HG02571 (cell line): ENCODE measurements around the gene KCTD16.

Experiments used
- ATAC-seq: cut with Tn5 transposase; IDR thresholded peaks from one replicate; pipeline ENCODE4 v1.9.1; 2021; ENCODE audit warnings: mild to moderate bottlenecking, moderate library complexity; ENCODE audit not compliant: unreplicated experiment

KCTD16 gene

DNA sequence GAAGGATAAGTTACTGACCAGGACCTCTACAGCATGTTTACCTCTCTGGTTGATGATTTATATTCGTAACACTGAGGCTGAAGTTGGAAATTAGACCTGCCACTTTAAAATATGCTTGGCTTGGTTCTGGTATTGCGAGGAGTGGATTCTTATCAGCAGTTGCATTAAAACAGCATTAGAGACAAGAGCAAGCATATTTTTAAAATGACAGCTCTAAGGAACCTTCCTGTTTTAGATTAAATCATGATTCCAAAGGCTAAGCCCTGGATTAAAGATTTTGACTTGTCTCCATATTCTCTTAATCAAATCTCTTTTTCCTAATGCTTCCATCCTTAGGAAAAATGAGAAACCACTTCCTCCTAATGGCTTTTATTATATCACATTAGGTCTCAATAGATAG lies 277.8 kb downstream of the KCTD16 start:
- no peak for ATAC-seq

DNA sequence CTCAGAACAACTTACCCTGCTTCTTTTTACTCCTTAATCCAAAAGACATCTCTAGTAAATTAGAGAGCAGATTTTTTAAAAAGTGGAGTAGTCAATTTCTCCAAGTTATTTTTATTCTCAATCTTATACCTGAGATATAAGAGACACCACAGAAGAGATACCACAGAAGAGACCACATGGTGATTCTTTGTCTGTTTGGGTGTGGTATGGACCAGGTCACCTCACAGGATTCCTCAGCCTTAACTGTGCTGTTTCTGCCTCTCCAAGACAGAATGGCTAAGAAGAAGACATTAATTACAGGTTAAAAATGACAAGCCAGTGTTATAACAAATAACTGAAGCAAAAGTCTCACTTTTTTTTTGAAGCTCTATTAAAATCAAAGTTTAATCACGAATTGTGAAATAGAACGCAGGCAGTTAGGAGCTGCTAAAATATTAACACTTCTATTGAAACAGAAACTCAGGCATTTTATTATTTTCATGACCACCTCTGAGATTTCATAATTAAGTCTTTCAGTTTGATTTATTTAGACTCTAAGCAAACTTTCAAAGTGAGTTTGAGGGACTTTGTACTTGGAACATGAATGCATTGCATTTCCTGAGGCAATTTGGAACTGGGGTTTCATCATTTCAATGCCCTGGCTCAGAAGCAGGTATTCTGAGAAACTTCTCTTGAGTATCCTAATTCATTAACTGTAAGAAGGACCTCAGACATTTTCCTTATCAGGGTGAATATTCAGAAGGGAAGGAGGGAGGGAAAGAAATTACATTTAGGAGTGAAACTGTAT lies 280.7 kb downstream of the KCTD16 start:
- no peak for ATAC-seq

DNA sequence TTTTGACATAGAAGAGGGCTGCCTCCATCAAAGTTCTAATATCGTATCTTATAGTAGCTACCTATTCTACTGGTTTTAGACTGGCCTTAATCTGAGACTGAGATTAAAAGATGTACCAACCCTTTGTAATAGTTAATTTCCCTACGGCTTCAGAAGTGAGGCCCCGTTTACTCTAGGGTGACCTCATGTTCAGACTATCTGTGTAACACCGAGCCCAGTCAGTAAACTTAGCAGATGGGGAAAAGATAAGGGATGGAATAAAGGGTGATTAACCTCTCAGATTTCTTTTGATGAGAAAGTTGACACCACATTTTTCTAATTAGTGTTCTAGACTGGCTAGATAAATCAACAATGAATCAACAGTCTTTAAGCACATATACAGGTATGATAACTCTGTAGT lies 283.1 kb downstream of the KCTD16 start:
- no peak for ATAC-seq

DNA sequence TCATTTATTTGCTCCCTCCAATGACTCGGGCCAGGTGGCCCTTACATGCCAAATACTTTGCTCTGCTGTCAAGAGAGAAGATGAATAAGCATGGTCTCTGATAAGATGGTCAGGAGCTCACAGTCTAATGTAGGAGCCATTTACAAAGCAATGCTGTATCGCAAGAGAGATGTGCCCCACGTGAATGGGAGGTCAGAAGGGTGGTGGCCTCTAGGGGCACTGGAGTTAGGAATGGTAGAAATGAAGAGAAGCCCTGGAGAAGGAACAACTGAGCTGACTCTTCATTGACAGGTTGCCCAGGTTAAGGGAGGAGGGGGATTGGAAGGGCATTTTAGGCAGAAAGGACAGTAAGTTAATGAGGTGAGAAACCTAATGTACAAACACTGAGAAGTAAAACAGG lies 286.5 kb downstream of the KCTD16 start:
- no peak for ATAC-seq

DNA sequence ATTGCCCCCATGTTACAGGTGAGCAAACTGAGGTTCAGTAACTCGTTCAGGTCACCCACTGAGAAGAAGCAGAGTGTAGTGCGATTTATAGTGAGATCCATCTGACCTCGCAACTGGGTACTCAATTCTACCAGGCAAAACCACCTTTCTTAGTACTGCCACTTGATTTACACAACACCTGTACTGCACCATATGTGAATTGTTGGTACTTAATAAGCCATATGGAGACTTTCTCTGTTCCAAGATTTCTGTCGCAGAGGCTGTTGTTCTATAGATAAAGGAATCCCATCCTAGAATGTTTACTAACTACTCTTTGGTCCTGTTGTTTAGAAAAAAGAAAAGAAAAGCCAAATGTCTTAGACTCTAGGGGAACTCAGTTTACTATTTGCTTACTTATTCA lies 287.5 kb downstream of the KCTD16 start:
- no peak for ATAC-seq

- ATAC-seq = no peak
These were observed 289.9 kb downstream of the KCTD16 start for GRCh38 chr5:144460600-144460999.

GRCh38 chr5:144462577-144462976 lies 291.9 kb downstream of the KCTD16 start:
- no peak for ATAC-seq

GRCh38 chr5:144463481-144464223 lies 293.0 kb downstream of the KCTD16 start:
- no peak for ATAC-seq

- no peak for ATAC-seq
These were observed 293.6 kb downstream of the KCTD16 start for GRCh38 chr5:144464306-144464705.

GRCh38 chr5:144465441-144465840 lies 294.8 kb downstream of the KCTD16 start:
- no peak for ATAC-seq

GRCh38 chr5:144467792-144468191 lies 297.1 kb downstream of the KCTD16 start:
- ATAC-seq = no peak

DNA sequence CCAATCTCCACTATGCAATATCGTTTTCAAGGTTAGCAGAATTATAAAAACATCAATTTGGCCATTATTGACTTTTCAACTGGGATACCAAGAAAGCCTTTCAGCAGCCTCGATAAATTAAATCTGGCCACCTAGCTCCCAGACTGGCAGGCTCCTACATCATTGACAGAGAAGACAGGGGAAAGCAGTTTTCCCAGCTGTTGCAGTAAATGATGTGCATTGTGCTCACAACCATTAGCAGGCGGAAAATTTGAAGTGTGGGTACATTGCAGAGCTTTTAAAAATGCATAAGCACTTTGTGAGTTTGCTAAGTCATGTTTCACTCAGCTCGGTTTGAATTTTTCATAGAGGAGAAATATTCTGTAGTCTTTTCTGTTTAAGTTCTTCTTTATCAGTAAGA lies 297.9 kb downstream of the KCTD16 start:
- ATAC-seq = no peak

DNA sequence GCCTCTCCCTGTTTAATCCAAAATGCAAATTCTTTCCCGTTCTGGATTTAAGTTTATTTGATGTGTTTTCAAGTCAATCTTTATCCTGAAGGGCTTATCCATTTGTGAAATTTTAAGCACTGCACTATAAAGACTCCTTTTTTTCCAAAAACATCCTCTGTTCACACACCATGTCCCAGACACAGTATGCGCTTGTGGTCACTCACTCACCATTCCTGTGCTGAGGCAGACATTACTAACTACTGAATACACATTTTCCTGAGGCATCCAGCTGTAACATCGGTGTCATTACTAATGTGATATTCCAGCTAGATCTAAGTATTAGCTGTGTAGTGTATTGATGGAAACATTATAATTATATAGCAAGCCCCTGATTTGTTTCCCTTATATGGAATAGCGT lies 298.4 kb downstream of the KCTD16 start:
- ATAC-seq = no peak

DNA sequence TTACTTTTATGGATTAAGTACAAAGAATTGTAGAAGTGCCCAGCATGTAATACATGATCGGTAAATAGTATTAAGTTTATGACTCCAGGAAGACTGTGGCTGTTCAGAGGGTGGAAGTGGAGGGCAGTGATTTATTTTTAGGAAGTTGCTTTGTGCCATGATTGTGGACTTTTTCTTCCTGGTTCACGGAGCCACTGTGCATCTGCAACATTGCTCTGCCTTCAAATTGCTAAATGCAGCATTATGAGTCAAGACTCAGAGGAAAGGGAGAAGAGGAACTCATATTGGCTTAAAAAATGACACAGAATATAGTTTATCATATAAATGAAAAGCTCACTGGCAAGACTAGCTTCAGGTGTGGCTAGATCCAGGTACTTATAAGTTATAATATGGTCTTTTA lies 301.5 kb downstream of the KCTD16 start:
- ATAC-seq = no peak

- no peak for ATAC-seq
These were observed 303.0 kb downstream of the KCTD16 start for GRCh38 chr5:144473650-144474049.

DNA sequence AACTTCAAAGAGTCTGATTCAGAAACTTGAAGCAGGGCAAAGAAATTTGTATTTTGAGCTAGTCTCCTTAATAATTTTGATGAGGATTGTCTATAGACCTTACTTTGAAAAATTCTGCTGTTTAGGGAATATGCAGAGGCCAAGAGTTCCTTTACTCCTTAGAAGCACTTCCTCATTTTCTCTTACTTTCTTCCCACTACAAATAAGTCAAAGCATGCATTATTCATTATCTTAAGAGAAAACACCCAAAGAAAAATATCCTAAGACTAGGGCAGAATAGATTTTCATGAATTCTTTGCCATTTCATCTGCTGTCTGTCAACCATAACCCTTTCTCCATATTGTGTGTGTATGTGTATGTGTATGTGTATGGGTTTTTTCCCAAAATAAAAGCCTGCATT lies 307.9 kb downstream of the KCTD16 start:
- ATAC-seq = no peak

DNA sequence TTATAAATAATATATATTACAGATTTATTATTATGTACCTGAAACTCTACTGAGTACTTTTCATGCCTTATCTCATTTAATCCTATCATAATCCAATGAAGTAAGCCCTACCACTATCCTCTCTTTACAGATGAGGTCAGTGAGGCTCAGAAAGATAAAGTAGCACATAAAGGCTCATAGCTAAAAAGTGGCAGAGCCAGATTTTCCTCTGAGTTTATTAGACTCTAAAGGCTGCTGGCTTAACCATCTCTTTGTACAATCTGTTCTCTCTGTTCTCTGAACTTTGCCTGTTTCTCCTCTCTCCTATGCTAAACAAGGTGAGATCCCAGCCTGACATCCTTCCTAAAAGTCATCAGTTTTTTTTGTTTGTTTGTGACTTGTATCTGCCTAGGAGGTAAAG lies 311.2 kb downstream of the KCTD16 start:
- no peak for ATAC-seq

- ATAC-seq = no peak
These were observed 313.6 kb downstream of the KCTD16 start for GRCh38 chr5:144484124-144484897.

DNA sequence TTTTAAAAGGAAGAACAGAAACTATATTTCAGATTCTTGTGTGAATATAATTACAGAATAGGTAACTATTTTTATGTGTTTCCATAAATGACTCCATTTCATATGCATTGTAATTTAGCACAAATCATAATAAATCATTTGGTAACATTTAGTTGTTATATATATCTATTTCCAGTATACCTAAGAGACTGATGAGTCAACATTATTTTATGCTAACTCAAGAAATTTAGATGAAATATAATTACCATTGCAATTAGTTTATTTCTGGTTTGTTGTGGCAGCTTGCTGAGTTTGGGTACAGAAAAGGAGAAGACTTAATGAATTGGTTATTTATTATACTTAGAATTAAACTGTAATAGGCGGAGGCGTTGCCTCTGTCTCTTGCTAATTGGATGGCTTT lies 314.9 kb downstream of the KCTD16 start:
- ATAC-seq = no peak

DNA sequence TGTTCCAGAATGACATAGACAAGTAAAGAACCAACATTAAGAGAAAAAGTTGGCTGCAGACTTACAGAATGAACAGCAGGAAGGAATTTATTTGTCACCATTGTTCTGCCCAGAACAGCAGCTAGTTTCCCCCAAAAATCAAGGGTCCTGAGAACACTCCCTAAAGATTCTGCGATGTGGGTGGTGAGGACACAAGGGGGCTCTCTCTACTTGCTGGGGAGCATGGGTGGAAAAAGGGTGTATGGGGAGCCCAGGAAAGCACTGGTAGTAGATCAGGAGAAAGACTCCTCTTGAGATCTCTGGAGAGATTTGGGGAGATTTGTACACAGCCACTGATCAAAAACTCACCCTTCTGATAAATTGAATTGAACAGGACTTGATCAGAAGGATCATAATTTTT lies 316.5 kb downstream of the KCTD16 start:
- no peak for ATAC-seq

GRCh38 chr5:144487761-144488160 lies 317.1 kb downstream of the KCTD16 start:
- ATAC-seq = no peak

GRCh38 chr5:144503123-144503522 lies 332.4 kb downstream of the KCTD16 start:
- no peak for ATAC-seq
